ENCODE results near the gene CHST14.
"Not testable (repeated sequence)": the region's sequence is repeated elsewhere in the genome, so short reads cannot be mapped to it uniquely, and the experiment has no call there.

The CHST14 gene

DNA sequence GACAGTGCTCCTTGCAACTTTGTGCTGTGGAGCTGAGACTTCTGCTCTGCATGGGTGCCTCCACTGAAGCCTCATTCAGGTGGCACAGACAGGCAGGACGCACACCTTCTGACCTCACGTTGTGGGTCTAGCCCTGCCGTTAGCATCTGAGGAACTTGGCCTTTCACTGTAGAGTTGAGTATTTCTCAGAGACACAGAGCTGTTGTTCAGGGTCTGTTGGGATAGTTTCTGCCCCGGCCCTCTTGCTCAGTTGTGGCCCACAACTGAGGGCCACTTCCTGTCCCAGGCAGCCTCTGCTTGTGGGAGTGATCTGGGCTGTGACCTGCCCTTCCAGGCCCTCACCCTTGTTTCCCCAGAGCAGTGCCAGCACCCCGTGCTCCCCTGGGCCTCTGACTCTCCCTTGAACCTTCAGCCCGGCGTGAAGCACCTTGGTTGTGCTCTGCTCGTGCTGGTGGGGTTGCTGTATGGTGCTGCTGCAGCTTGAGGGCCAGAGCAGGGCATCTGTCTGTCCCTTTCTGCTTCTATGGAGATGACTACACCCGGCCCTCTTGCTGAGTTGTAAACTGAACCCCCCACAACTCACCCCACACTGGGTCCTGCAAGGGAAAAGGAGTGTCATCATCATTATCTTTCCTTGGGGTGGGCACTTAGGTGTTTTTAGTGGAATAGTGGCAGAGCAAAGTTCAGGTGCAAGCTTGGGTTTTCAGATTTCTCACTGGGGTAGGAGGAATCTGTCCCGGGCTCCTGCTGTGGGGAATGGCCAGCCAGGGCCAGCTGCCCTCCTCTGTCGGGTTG lies 18.3 kb upstream of the CHST14 start:
- no peaks in the 10 kb centered on the region for H3K36me3 ChIP-seq (ENCODE audit: insufficient read depth, low read length)
- H3K4me1 ChIP-seq (ENCODE audit: insufficient read depth, low read length, severe bottlenecking): peaks cover 15% of the 10 kb centered on the region
- no peak overlapping the region for H3K4me3 ChIP-seq (ENCODE audit: low read depth, low read length, poor library complexity, severe bottlenecking)
- H3K27ac ChIP-seq (ENCODE audit: low read depth, low read length, poor library complexity, severe bottlenecking): no peak overlapping the region
- H3F3A ChIP-seq (ENCODE audit: insufficient read depth, low read length): no peaks in the 10 kb centered on the region
- H3K9me3 ChIP-seq (ENCODE audit: low read length): no peaks in the 10 kb centered on the region
- H2AFZ ChIP-seq (ENCODE audit: low read length): no peak overlapping the region
- no peaks in the 10 kb centered on the region; the same call in 1 of the 2 replicates for H3K79me2 ChIP-seq (ENCODE audit: insufficient read depth, low read length)
- H4K20me1 ChIP-seq (ENCODE audit: insufficient read depth, low read length): no peaks in the 10 kb centered on the region
- TF ChIP-seq, protein P1, sequence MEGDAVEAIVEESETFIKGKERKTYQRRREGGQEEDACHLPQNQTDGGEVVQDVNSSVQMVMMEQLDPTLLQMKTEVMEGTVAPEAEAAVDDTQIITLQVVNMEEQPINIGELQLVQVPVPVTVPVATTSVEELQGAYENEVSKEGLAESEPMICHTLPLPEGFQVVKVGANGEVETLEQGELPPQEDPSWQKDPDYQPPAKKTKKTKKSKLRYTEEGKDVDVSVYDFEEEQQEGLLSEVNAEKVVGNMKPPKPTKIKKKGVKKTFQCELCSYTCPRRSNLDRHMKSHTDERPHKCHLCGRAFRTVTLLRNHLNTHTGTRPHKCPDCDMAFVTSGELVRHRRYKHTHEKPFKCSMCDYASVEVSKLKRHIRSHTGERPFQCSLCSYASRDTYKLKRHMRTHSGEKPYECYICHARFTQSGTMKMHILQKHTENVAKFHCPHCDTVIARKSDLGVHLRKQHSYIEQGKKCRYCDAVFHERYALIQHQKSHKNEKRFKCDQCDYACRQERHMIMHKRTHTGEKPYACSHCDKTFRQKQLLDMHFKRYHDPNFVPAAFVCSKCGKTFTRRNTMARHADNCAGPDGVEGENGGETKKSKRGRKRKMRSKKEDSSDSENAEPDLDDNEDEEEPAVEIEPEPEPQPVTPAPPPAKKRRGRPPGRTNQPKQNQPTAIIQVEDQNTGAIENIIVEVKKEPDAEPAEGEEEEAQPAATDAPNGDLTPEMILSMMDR (IDR thresholded peaks at IDR 0.05; ENCODE audit: low read length): no peak
- no peak for TF ChIP-seq EZH2 (IDR thresholded peaks at IDR 0.05; ENCODE audit: borderline replicate concordance, low read length)
- H3K9ac ChIP-seq (ENCODE audit: low read length): no peak overlapping the region
- H3K4me2 ChIP-seq (ENCODE audit: low read length): no peak overlapping the region
- no peaks in the 10 kb centered on the region for H3K9me2 ChIP-seq (ENCODE audit: low read depth, low read length)
- H3K27me3 ChIP-seq (ENCODE audit: insufficient read depth, low read length): no peaks in the 10 kb centered on the region

- not testable (repeated sequence) for H3K4me3 ChIP-seq (ENCODE audit: low read depth, low read length, poor library complexity, severe bottlenecking); H2AFZ ChIP-seq (ENCODE audit: low read length); H3K79me2 ChIP-seq (ENCODE audit: insufficient read depth, low read length); H3K4me2 ChIP-seq (ENCODE audit: low read length); H4K20me1 ChIP-seq (ENCODE audit: insufficient read depth, low read length); H3K9ac ChIP-seq (ENCODE audit: low read length); H3F3A ChIP-seq (ENCODE audit: insufficient read depth, low read length); H3K9me3 ChIP-seq (ENCODE audit: low read length); H3K27ac ChIP-seq (ENCODE audit: low read depth, low read length, poor library complexity, severe bottlenecking); H3K36me3 ChIP-seq (ENCODE audit: insufficient read depth, low read length); H3K9me2 ChIP-seq (ENCODE audit: low read depth, low read length); H3K27me3 ChIP-seq (ENCODE audit: insufficient read depth, low read length)
- H3K4me1 ChIP-seq (ENCODE audit: insufficient read depth, low read length, severe bottlenecking): peaks cover 15% of the 10 kb centered on the region
Measured at GRCh38 chr15:40453941-40454340, 16.8 kb upstream of the CHST14 start.

GRCh38 chr15:40454904-40455391 lies 15.8 kb upstream of the CHST14 start:
- H3K9ac ChIP-seq (ENCODE audit: low read length): no peak overlapping the region
- H3K4me2 ChIP-seq (ENCODE audit: low read length): no peak overlapping the region
- no peak overlapping the region for H3K27ac ChIP-seq (ENCODE audit: low read depth, low read length, poor library complexity, severe bottlenecking)
- H3K9me3 ChIP-seq (ENCODE audit: low read length): no peaks in the 10 kb centered on the region
- H3F3A ChIP-seq (ENCODE audit: insufficient read depth, low read length): no peaks in the 10 kb centered on the region
- peaks cover 15% of the 10 kb centered on the region for H3K4me1 ChIP-seq (ENCODE audit: insufficient read depth, low read length, severe bottlenecking)
- no peak overlapping the region for H3K4me3 ChIP-seq (ENCODE audit: low read depth, low read length, poor library complexity, severe bottlenecking)
- peaks cover 7% of the 10 kb centered on the region; the same call in 1 of the 2 replicates for H3K36me3 ChIP-seq (ENCODE audit: insufficient read depth, low read length)
- no peaks in the 10 kb centered on the region for H4K20me1 ChIP-seq (ENCODE audit: insufficient read depth, low read length)
- no peaks in the 10 kb centered on the region for H3K79me2 ChIP-seq (ENCODE audit: insufficient read depth, low read length)
- H2AFZ ChIP-seq (ENCODE audit: low read length): no peak overlapping the region
- H3K9me2 ChIP-seq (ENCODE audit: low read depth, low read length): no peaks in the 10 kb centered on the region
- TF ChIP-seq EZH2 (IDR thresholded peaks at IDR 0.05; ENCODE audit: borderline replicate concordance, low read length): no peak
- TF ChIP-seq, protein P1 (IDR thresholded peaks at IDR 0.05; ENCODE audit: low read length): no peak
- no peaks in the 10 kb centered on the region for H3K27me3 ChIP-seq (ENCODE audit: insufficient read depth, low read length)

DNA sequence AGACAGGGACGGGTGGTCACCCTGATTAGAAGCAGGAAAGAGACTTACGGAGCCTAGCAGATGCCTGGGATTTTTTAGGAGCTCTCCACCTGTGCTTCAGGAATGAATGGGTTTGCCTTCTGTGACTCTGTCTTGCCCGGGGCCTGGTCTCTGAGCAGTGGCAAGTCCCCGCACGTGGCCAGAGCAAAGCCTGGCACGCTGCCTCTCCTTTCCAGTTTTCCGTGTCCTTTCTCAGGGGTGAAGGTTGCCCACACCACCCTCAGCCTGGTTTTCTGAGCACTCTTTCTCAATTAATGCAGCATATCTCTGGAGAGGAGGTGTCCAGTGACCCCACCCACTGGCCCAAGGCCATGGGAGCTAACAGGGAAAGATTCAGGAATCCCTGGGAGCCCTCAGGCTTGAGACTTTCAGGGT lies 14.5 kb upstream of the CHST14 start:
- Histone ChIP-seq H3K27ac (ENCODE audit: low read depth, low read length, poor library complexity, severe bottlenecking) (no peak overlapping the region), H2AFZ (ENCODE audit: low read length) (no peak overlapping the region), H3K4me1 (ENCODE audit: insufficient read depth, low read length, severe bottlenecking) (peaks cover 14% of the 10 kb centered on the region), H3K4me2 (ENCODE audit: low read length) (no peak overlapping the region), H3K4me3 (ENCODE audit: low read depth, low read length, poor library complexity, severe bottlenecking) (no peak overlapping the region), H3K79me2 (ENCODE audit: insufficient read depth, low read length) (no peaks in the 10 kb centered on the region), H3K36me3 (ENCODE audit: insufficient read depth, low read length) (peaks cover 7% of the 10 kb centered on the region; the same call in 1 of the 2 replicates), H3K9me2 (ENCODE audit: low read depth, low read length) (no peaks in the 10 kb centered on the region), H3K27me3 (ENCODE audit: insufficient read depth, low read length) (no peaks in the 10 kb centered on the region), H3F3A (ENCODE audit: insufficient read depth, low read length) (no peaks in the 10 kb centered on the region), H4K20me1 (ENCODE audit: insufficient read depth, low read length) (no peaks in the 10 kb centered on the region), H3K9ac (ENCODE audit: low read length) (no peak overlapping the region), H3K9me3 (ENCODE audit: low read length) (no peaks in the 10 kb centered on the region)
- no peak for TF ChIP-seq EZH2 (IDR thresholded peaks at IDR 0.05; ENCODE audit: borderline replicate concordance, low read length)
- TF ChIP-seq, protein P1 (IDR thresholded peaks at IDR 0.05; ENCODE audit: low read length): no peak
